H1 (cell line): ENCODE measurements around the gene EPHA6. TPM values are rescaled to one million over a fixed set of nuclear protein-coding genes. Genes with fewer than 3 reads are reported as not detected.

Experiments used
- CTCF ChIA-PET: fragments of 300-600 bp; sonication (Branson Sonifier 250); formaldehyde crosslinking; loops from one replicate; lab custom pipeline; 2021; ENCODE audit not compliant: partially characterized antibody; lab: Charles Lee
- POLR2A ChIA-PET: fragments of 300-600 bp; sonication (Branson Sonifier 250); formaldehyde crosslinking; loops from one replicate; lab custom pipeline; 2021; ENCODE audit warnings: inconsistent platforms; ENCODE audit not compliant: partially characterized antibody; lab: Charles Lee
- DNase-seq, 2 experiments: peaks; one replicate each; pipeline versions ENCODE4 v3.0.0 to v3.0.0-alpha.2; 2010 to 2022; ENCODE audit warnings: low spot score in 2 of 2, low read depth in 1 of 2, mixed read lengths in 1 of 2
- FAIRE-seq: peaks from 2 replicates; lab custom pipeline; 2011; peaks lifted over from hg19 to GRCh38; lab: Jason Lieb, UNC
- H2AFZ ChIP-seq: 2 replicates; pipeline ENCODE4 v1.8.1; 2012; ENCODE audit warnings: low read length, inconsistent platforms
- H2AK5ac ChIP-seq: 2 replicates; pipeline ENCODE4 v1.6.1; 2013; ENCODE audit warnings: low read depth, low read length
- H2BK120ac ChIP-seq: replicated peaks from 2 replicates; pipeline ENCODE3; 2013; ENCODE audit warnings: low read depth, low read length, inconsistent platforms
- H2BK12ac ChIP-seq: 2 replicates; pipeline ENCODE4 v1.6.1; 2013; ENCODE audit warnings: low read depth, low read length
- H2BK15ac ChIP-seq: 2 replicates; pipeline ENCODE4 v1.6.1; 2013; ENCODE audit warnings: low read length
- H2BK20ac ChIP-seq: 2 replicates; pipeline ENCODE4 v1.6.1; 2013; ENCODE audit warnings: low read length
- H2BK5ac ChIP-seq: 2 replicates; pipeline ENCODE4 v1.6.1; 2013; ENCODE audit warnings: low read depth, low read length
- H3K14ac ChIP-seq: 2 replicates; pipeline ENCODE4 v1.6.1; 2013; ENCODE audit warnings: inconsistent platforms; ENCODE audit not compliant: insufficient read length
- H3K18ac ChIP-seq: 2 replicates; pipeline ENCODE4 v1.6.1; 2013; ENCODE audit warnings: low read length; ENCODE audit errors: extremely low read depth
- H3K23ac ChIP-seq: 2 replicates; pipeline ENCODE4 v1.6.1; 2013; ENCODE audit warnings: inconsistent platforms; ENCODE audit not compliant: insufficient read length
- H3K23me2 ChIP-seq: 2 replicates; pipeline ENCODE4 v1.6.1; 2013; ENCODE audit warnings: low read depth, low read length
- H3K27ac ChIP-seq: 2 replicates; pipeline ENCODE4 v1.6.1; 2011; ENCODE audit warnings: low read depth, low read length, inconsistent platforms
- H3K27me3 ChIP-seq, 4 experiments: replicated peaks in 1 of 4; 1 replicate in 1 of 4; 2 replicates in 3 of 4; pipeline versions ENCODE4 v1.6.1 to v1.8.1; 2011 to 2013; ENCODE audit warnings: low read length in 3 of 4, mild to moderate bottlenecking in 3 of 4, inconsistent platforms in 2 of 4, mixed read lengths in 2 of 4, moderate library complexity in 1 of 4; ENCODE audit not compliant: control insufficient read depth in 3 of 4, insufficient read depth in 3 of 4; ENCODE audit errors: extremely low read depth in 1 of 4
- H3K36me3 ChIP-seq, 4 experiments: 2 replicates each; pipeline versions ENCODE4 v1.6.1 to v1.8.1; 2011 to 2013; ENCODE audit warnings: mild to moderate bottlenecking in 4 of 4, low read length in 3 of 4, moderate library complexity in 2 of 4, control low read depth in 1 of 4, inconsistent platforms in 1 of 4; ENCODE audit not compliant: insufficient read depth in 4 of 4, control insufficient read depth in 2 of 4
- H3K4ac ChIP-seq: replicated peaks from 2 replicates; pipeline ENCODE3; 2013; ENCODE audit warnings: low read length, low read depth, mixed read lengths, inconsistent platforms; ENCODE audit not compliant: insufficient read length
- H3K4me1 ChIP-seq, 4 experiments: replicated peaks in 1 of 4; 1 replicate in 1 of 4; 2 replicates in 3 of 4; pipeline versions ENCODE4 v1.6.1 to v1.8.1; 2011 to 2013; ENCODE audit warnings: low read length in 3 of 4, inconsistent platforms in 2 of 4, mixed read lengths in 1 of 4; ENCODE audit not compliant: insufficient read depth in 4 of 4, control insufficient read depth in 3 of 4
- H3K4me2 ChIP-seq, 2 experiments: 2 replicates each; pipeline versions ENCODE4 v1.6.1 to v1.8.1; 2011 to 2013; ENCODE audit warnings: low read depth in 2 of 2, low read length in 2 of 2, control low read depth in 1 of 2, inconsistent platforms in 1 of 2, mild to moderate bottlenecking in 1 of 2; ENCODE audit not compliant: insufficient read depth in 1 of 2
- H3K4me3 ChIP-seq, 4 experiments: fragments of 200-600, 300-600 bp in 1 of 4; sonication (generic), shearing (Covaris generic), sonication (Bioruptor Twin) in 1 of 4; 2 replicates each; pipeline versions ENCODE4 v1.5.1 to v1.8.1; 2011 to 2016; ENCODE audit warnings: low read length in 4 of 4, low read depth in 3 of 4, control low read depth in 2 of 4, inconsistent platforms in 2 of 4, mild to moderate bottlenecking in 2 of 4, mixed read lengths in 1 of 4, moderate library complexity in 1 of 4; ENCODE audit not compliant: insufficient read depth in 2 of 4; ENCODE audit errors: extremely low read depth in 1 of 4
- H3K56ac ChIP-seq: replicated peaks from 2 replicates; pipeline ENCODE3; 2013; ENCODE audit warnings: low read depth, mild to moderate bottlenecking, mixed read lengths, low read length, inconsistent platforms; ENCODE audit not compliant: insufficient read length
- H3K79me1 ChIP-seq: 2 replicates; pipeline ENCODE4 v1.6.1; 2013; ENCODE audit warnings: low read depth, low read length, control low read depth
- H3K79me2 ChIP-seq, 2 experiments: 2 replicates each; pipeline versions ENCODE4 v1.6.1 to v1.8.1; 2012 to 2013; ENCODE audit warnings: low read length in 2 of 2, mild to moderate bottlenecking in 2 of 2, inconsistent platforms in 1 of 2; ENCODE audit not compliant: insufficient read depth in 2 of 2, control insufficient read depth in 1 of 2
- H3K9ac ChIP-seq, 4 experiments: replicated peaks in 1 of 4; 1 replicate in 1 of 4; 2 replicates in 3 of 4; pipeline versions ENCODE4 v1.6.1 to v1.8.1; 2011 to 2013; ENCODE audit warnings: low read depth in 3 of 4, low read length in 3 of 4, control low read depth in 2 of 4, mild to moderate bottlenecking in 2 of 4, moderate library complexity in 2 of 4, inconsistent platforms in 1 of 4; ENCODE audit errors: extremely low read depth in 1 of 4
- H3K9me3 ChIP-seq, 2 experiments: 2 replicates each; pipeline versions ENCODE4 v1.6.1 to v1.8.1; 2012 to 2013; ENCODE audit warnings: mild to moderate bottlenecking in 2 of 2, moderate library complexity in 2 of 2, control low read depth in 1 of 2, inconsistent platforms in 1 of 2, low read depth in 1 of 2, low read length in 1 of 2, mixed read lengths in 1 of 2; ENCODE audit not compliant: insufficient read depth in 2 of 2
- H4K20me1 ChIP-seq, 2 experiments: replicated peaks in 1 of 2; 2 replicates each; pipeline versions ENCODE3 to v1.8.1; 2011 to 2013; ENCODE audit warnings: inconsistent platforms in 2 of 2, low read length in 2 of 2, mild to moderate bottlenecking in 1 of 2; ENCODE audit not compliant: insufficient read depth in 2 of 2, control insufficient read depth in 1 of 2
- H4K5ac ChIP-seq: 2 replicates; pipeline ENCODE4 v1.6.1; 2013; ENCODE audit warnings: low read length, low read depth, mixed read lengths, inconsistent platforms; ENCODE audit not compliant: insufficient read length
- H4K8ac ChIP-seq: 2 replicates; pipeline ENCODE4 v1.8.0; 2013; ENCODE audit warnings: mild to moderate bottlenecking, moderate library complexity, low read length, inconsistent platforms; ENCODE audit not compliant: insufficient read depth; ENCODE audit errors: extremely low read depth
- H4K91ac ChIP-seq: replicated peaks from 2 replicates; pipeline ENCODE3; 2013; ENCODE audit warnings: low read length, mixed read lengths, inconsistent platforms; ENCODE audit not compliant: insufficient read length
- CREB1 ChIP-seq: IDR thresholded peaks from 2 replicates; pipeline ENCODE4 v1.6.1; 2012; ENCODE audit warnings: inconsistent platforms
- CTBP2 ChIP-seq: IDR thresholded peaks from 2 replicates; pipeline ENCODE4 v1.7.0; 2011; ENCODE audit warnings: borderline replicate concordance, mild to moderate bottlenecking, moderate library complexity, mixed read lengths, low read length; ENCODE audit not compliant: insufficient read depth, insufficient read length
- GABPA ChIP-seq: IDR thresholded peaks from 2 replicates; pipeline ENCODE4 v1.6.1; 2011; ENCODE audit warnings: mild to moderate bottlenecking, low read length, moderate library complexity, borderline replicate concordance; ENCODE audit not compliant: insufficient read depth
- NRF1 ChIP-seq: IDR thresholded peaks from 2 replicates; pipeline ENCODE4 v1.6.1; 2011; ENCODE audit warnings: mild to moderate bottlenecking, low read depth, low read length, improper control_type of control experiment
- PHF8 ChIP-seq: fragments of 200-600 bp; sonication (generic); conservative IDR thresholded peaks from 2 replicates; pipeline ENCODE4 v1.7.1; 2012; ENCODE audit warnings: low read depth, mild to moderate bottlenecking, inconsistent platforms, low read length, moderate library complexity
- POU5F1 ChIP-seq: IDR thresholded peaks from 2 replicates; pipeline ENCODE4 v1.6.1; 2011; ENCODE audit warnings: low read depth, mild to moderate bottlenecking, low read length, moderate library complexity
- SAP30 ChIP-seq: fragments of 300-600 bp; sonication (generic); IDR thresholded peaks from 2 replicates; pipeline ENCODE4 v1.7.1; 2012; ENCODE audit warnings: low read length, moderate library complexity, mild to moderate bottlenecking, inconsistent platforms; ENCODE audit not compliant: insufficient read depth, insufficient replicate concordance
- SIN3A ChIP-seq, 2 experiments: IDR thresholded peaks in 1 of 2; conservative IDR thresholded peaks in 1 of 2; 2 replicates each; pipeline ENCODE4 v1.6.1; 2011 to 2012; ENCODE audit warnings: low read length in 2 of 2, improper control_type of control experiment in 1 of 2, low read depth in 1 of 2, mild to moderate bottlenecking in 1 of 2
- SP1 ChIP-seq: IDR thresholded peaks from 2 replicates; pipeline ENCODE4 v1.6.1; 2011; ENCODE audit warnings: low read depth, low read length
- TAF7 ChIP-seq: optimal IDR thresholded peaks from 2 replicates; pipeline ENCODE3; 2011; ENCODE audit warnings: low read depth, mild to moderate bottlenecking, inconsistent platforms, low read length, moderate library complexity, borderline replicate concordance
- TBP ChIP-seq: IDR thresholded peaks from 2 replicates; pipeline ENCODE4 v1.6.1; 2011; ENCODE audit warnings: low read depth, low read length, improper control_type of control experiment
- TEAD4 ChIP-seq: IDR thresholded peaks from 2 replicates; pipeline ENCODE4 v1.6.1; 2012; ENCODE audit warnings: low read depth, low read length, inconsistent platforms, mixed read lengths
- ZNF274 ChIP-seq: IDR thresholded peaks from 2 replicates; pipeline ENCODE4 v1.7.0; 2012; ENCODE audit warnings: low read length, borderline replicate concordance; ENCODE audit errors: extremely low read depth
- WGBS, 2 experiments: shearing (Covaris generic) in 1 of 2; methylation state at CpG; one replicate each; pipeline versions ENCODE4 v1.1.6 to v1.1.7; 2013 to 2015; ENCODE audit warnings: low lambda C conversion rate in 2 of 2, mixed read lengths in 2 of 2, inconsistent platforms in 1 of 2, low coverage in 1 of 2, missing lambda C conversion rate in 1 of 2; ENCODE audit not compliant: insufficient replicate concordance in 2 of 2, insufficient coverage in 1 of 2, insufficient read length in 1 of 2; ENCODE audit errors: extremely low coverage in 1 of 2, missing lambda C conversion rate in 1 of 2; 5-methylcytosine and 5-hydroxymethylcytosine counted together
- polyA plus RNA-seq, 7 experiments: library from polyadenylated mRNA; depleted of rRNA in 3 of 7; stranded (reverse) in 5 of 7; unstranded in 2 of 7; fragments of >200 nt in 5 of 7; fragments of 200-250 nt in 2 of 7; gene quantifications; 1 replicate in 5 of 7; 2 replicates in 1 of 7; 4 replicates in 1 of 7; pipeline versions ENCODE4 v1.2.1 to v1.2.3, GENCODE V29; 2011 to 2013; ENCODE audit warnings: missing spikeins in 2 of 7, mixed read lengths in 2 of 7
- total RNA-seq: library from RNA; stranded (reverse); fragmentation: NEBNext Ultra II Directional; extraction: Animal tissue kit (Norgen Biotek cat#: 25700); gene quantifications from 2 replicates; pipeline ENCODE4 v1.2.1, GENCODE V29; 2021

Gene EPHA6
- total and polyA plus RNA-seq, 2 of the 8 experiments (the other 6 are each of a cell fraction or from before 2014, with no cell fraction given) = 0.83 to 3.2 TPM

- TF ChIP-seq TEAD4 = no peak
Measured at GRCh38 chr3:96958856-96959255, 144.5 kb downstream of the EPHA6 start (continued).

- H2BK12ac ChIP-seq = no peak overlapping the region
- no peaks in the 10 kb centered on the region for H3K36me3 ChIP-seq
- no peak overlapping the region for H4K8ac ChIP-seq
- ChIA-PET POLR2A (no interaction called here), CTCF (no interaction called here)
- H2BK20ac ChIP-seq = no peak overlapping the region
- no peak for DNase-seq
- no peak overlapping the region for H3K4me3 ChIP-seq
- no peak overlapping the region for H2AK5ac ChIP-seq
- H3K4me1 ChIP-seq = no peaks in the 10 kb centered on the region
- no peak overlapping the region for H2BK15ac ChIP-seq
- no peak for FAIRE-seq
- H3K9me3 ChIP-seq = no peaks in the 10 kb centered on the region
- H2BK120ac ChIP-seq = no peak overlapping the region
- H3K23ac ChIP-seq = no peak overlapping the region
- WGBS, 2 experiments = 87% methylated on average over 1 of the region's 1 CpG; no CpG with 5 or more reads in 1 of the 2 experiments
- H3K23me2 ChIP-seq = no peaks in the 10 kb centered on the region
- H3K79me2 ChIP-seq = no peaks in the 10 kb centered on the region
- no peak overlapping the region for H3K9ac ChIP-seq
- H4K20me1 ChIP-seq = no peaks in the 10 kb centered on the region
- H2BK5ac ChIP-seq = no peak overlapping the region
- no peak overlapping the region for H3K56ac ChIP-seq
- H3K27me3 ChIP-seq = no peaks in the 10 kb centered on the region
- no peaks in the 10 kb centered on the region for H3K79me1 ChIP-seq
- H3K4me2 ChIP-seq = no peak overlapping the region
- H4K5ac ChIP-seq = no peak overlapping the region
- no peak overlapping the region for H4K91ac ChIP-seq
- H3K4ac ChIP-seq = no peak overlapping the region
- H3K14ac ChIP-seq = no peak overlapping the region
- no peak overlapping the region for H3K18ac ChIP-seq
- H2AFZ ChIP-seq = no peak overlapping the region
- H3K27ac ChIP-seq = no peak overlapping the region
- TF ChIP-seq ZNF274 (no peak), POU5F1 (no peak), CTBP2 (no peak), SAP30 (no peak), TBP (no peak), SP1 (no peak), CREB1 (no peak), NRF1 (no peak), GABPA (no peak), TAF7 (no peak), TEAD4 (no peak), PHF8 (no peak), SIN3A (conservative IDR thresholded peaks at IDR 0.05 in 1 of 2, IDR thresholded peaks at IDR 0.05 in 1 of 2; ENCODE audit: low read depth in 1 of 2, low read length in 2 of 2) (no peak)
Measured at GRCh38 chr3:96959474-96959873, 145.1 kb downstream of the EPHA6 start.
